Astrocyte (in vitro differentiated cells and primary cell): ENCODE results near the gene ME1. TPM values are rescaled to one million over a fixed set of nuclear protein-coding genes. Genes with fewer than 3 reads are reported as not detected.

Experiments used
- DNase-seq: peaks from one replicate; pipeline ENCODE4 v3.0.0-alpha.2; 2010; ENCODE audit warnings: low read depth
- FAIRE-seq: peaks from 2 replicates; lab custom pipeline; 2011; peaks lifted over from hg19 to GRCh38; lab: Jason Lieb, UNC
- H2AFZ ChIP-seq: 2 replicates; pipeline ENCODE4 v1.6.0; 2012; ENCODE audit warnings: low read depth, low read length, inconsistent platforms
- H3K27ac ChIP-seq: 2 replicates; pipeline ENCODE4 v1.5.1; 2011; ENCODE audit warnings: low read depth, low read length, inconsistent platforms
- H3K27me3 ChIP-seq: 2 replicates; pipeline ENCODE4 v1.6.0; 2011; ENCODE audit warnings: low read length, inconsistent platforms; ENCODE audit not compliant: insufficient read depth
- H3K36me3 ChIP-seq: 2 replicates; pipeline ENCODE4 v1.5.1; 2011; ENCODE audit warnings: low read length, inconsistent platforms; ENCODE audit not compliant: insufficient read depth
- H3K4me1 ChIP-seq: 2 replicates; pipeline ENCODE4 v1.5.1; 2011; ENCODE audit warnings: low read length, inconsistent platforms; ENCODE audit not compliant: insufficient read depth
- H3K4me2 ChIP-seq: 2 replicates; pipeline ENCODE4 v1.6.0; 2012; ENCODE audit warnings: low read length, inconsistent platforms
- H3K4me3 ChIP-seq: 2 replicates; pipeline ENCODE4 v1.5.1; 2011; ENCODE audit warnings: low read depth, mild to moderate bottlenecking, low read length, inconsistent platforms; ENCODE audit not compliant: insufficient read depth
- H3K79me2 ChIP-seq: 2 replicates; pipeline ENCODE4 v1.6.0; 2012; ENCODE audit warnings: mild to moderate bottlenecking, low read length, inconsistent platforms; ENCODE audit not compliant: insufficient read depth
- H3K9ac ChIP-seq: 2 replicates; pipeline ENCODE4 v1.6.0; 2012; ENCODE audit warnings: mild to moderate bottlenecking, low read length, inconsistent platforms
- H3K9me3 ChIP-seq: 2 replicates; pipeline ENCODE4 v1.5.1; 2012; ENCODE audit warnings: low read depth, mild to moderate bottlenecking, low read length, inconsistent platforms; ENCODE audit not compliant: insufficient read depth
- H4K20me1 ChIP-seq: 2 replicates; pipeline ENCODE4 v1.6.0; 2012; ENCODE audit warnings: low read length, inconsistent platforms; ENCODE audit not compliant: insufficient read depth
- H3K27ac Mint-ChIP-seq: one replicate; pipeline ENCODE4 v1.8.0; 2021; ENCODE audit warnings: mild to moderate bottlenecking, mixed read lengths; ENCODE audit not compliant: unreplicated experiment
- H3K27me3 Mint-ChIP-seq: one replicate; pipeline ENCODE4 v1.8.0; 2021; ENCODE audit warnings: low read depth, mixed read lengths; ENCODE audit not compliant: unreplicated experiment
- H3K36me3 Mint-ChIP-seq: one replicate; pipeline ENCODE4 v1.8.0; 2021; ENCODE audit warnings: low read depth, mixed read lengths; ENCODE audit not compliant: unreplicated experiment
- H3K4me1 Mint-ChIP-seq: one replicate; pipeline ENCODE4 v1.8.0; 2021; ENCODE audit warnings: low read depth, mixed read lengths; ENCODE audit not compliant: unreplicated experiment
- H3K4me3 Mint-ChIP-seq: one replicate; pipeline ENCODE4 v1.8.0; 2021; ENCODE audit warnings: mild to moderate bottlenecking, moderate library complexity, mixed read lengths; ENCODE audit not compliant: unreplicated experiment
- H3K9me3 Mint-ChIP-seq: one replicate; pipeline ENCODE4 v1.8.0; 2021; ENCODE audit warnings: mild to moderate bottlenecking, mixed read lengths; ENCODE audit not compliant: unreplicated experiment
- EZH2 ChIP-seq: IDR thresholded peaks from 2 replicates; pipeline ENCODE4 v1.6.1; 2012; ENCODE audit warnings: mild to moderate bottlenecking, low read length, inconsistent platforms; ENCODE audit not compliant: insufficient read depth
- total RNA-seq: library from RNA; stranded (reverse); gene quantifications from 2 replicates; pipeline ENCODE4 v1.2.1, GENCODE V29; 2021
- TF ChIP-seq, protein P1 (sequence below): IDR thresholded peaks from 2 replicates; pipeline ENCODE4 v1.5.1; 2011; ENCODE audit warnings: low read depth, mild to moderate bottlenecking, inconsistent platforms, low read length, moderate library complexity; ENCODE audit not compliant: insufficient read depth

ME1 gene
- total RNA-seq, 1 donor from 2014 or later, result 38.5 TPM

DNA sequence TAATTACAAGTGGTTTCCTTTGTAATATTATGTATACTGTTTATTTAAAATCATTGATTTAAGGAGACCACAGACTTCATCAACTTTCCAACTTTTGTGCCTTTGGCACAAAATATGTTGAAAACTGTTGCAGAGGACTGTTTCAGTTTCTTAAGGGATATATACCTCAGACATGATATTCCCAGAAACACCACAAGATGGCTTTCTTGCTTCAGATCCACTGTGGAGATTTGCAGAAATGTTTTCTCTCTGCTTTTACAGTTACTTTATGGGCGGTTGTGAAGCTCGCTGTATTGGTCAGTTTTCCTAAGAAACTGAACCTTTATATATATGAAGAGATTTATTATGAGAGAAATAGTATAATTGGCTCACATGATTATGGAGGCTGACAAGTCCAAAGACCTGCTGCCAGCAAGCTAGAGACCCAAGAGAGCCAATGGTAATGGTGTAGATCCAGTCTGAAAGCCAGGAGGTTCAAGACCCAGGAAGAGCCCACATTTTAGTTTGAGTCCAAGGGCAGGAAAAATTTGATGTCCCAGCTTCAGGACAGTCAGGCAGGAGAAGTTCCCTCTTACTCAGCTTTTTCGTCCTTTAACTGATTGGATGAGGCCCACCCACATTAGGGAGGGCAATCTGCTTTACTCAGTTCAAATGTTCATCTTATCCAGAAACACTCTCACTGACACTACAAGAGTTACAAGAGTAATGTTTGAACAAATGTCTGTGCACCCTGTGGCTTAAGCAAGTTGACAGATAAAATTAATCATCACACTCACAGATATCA lies 12.8 kb downstream of the ME1 start:
- DNase-seq (peak; percentile 31), FAIRE-seq (no peak)
- Histone ChIP-seq H3K36me3 (no peaks in the 10 kb centered on the region), H3K4me2 (no peak overlapping the region), H3K4me3 (no peak overlapping the region), H3K9me3 (no peaks in the 10 kb centered on the region), H3K79me2 (no peaks in the 10 kb centered on the region), H2AFZ (no peak overlapping the region), H3K27me3 (no peaks in the 10 kb centered on the region), H3K4me1 (no peaks in the 10 kb centered on the region), H4K20me1 (peaks cover 4% of the 10 kb centered on the region), H3K27ac (no peak overlapping the region), H3K9ac (no peak overlapping the region)
- Mint-ChIP-seq H3K27me3 (no peaks in the 10 kb centered on the region), H3K36me3 (no peaks in the 10 kb centered on the region), H3K9me3 (no peaks in the 10 kb centered on the region), H3K27ac (no peak overlapping the region), H3K4me1 (no peaks in the 10 kb centered on the region), H3K4me3 (no peak overlapping the region)
- no peak for TF ChIP-seq EZH2
- TF ChIP-seq, protein P1, sequence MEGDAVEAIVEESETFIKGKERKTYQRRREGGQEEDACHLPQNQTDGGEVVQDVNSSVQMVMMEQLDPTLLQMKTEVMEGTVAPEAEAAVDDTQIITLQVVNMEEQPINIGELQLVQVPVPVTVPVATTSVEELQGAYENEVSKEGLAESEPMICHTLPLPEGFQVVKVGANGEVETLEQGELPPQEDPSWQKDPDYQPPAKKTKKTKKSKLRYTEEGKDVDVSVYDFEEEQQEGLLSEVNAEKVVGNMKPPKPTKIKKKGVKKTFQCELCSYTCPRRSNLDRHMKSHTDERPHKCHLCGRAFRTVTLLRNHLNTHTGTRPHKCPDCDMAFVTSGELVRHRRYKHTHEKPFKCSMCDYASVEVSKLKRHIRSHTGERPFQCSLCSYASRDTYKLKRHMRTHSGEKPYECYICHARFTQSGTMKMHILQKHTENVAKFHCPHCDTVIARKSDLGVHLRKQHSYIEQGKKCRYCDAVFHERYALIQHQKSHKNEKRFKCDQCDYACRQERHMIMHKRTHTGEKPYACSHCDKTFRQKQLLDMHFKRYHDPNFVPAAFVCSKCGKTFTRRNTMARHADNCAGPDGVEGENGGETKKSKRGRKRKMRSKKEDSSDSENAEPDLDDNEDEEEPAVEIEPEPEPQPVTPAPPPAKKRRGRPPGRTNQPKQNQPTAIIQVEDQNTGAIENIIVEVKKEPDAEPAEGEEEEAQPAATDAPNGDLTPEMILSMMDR, result peak; percentile 51

DNA sequence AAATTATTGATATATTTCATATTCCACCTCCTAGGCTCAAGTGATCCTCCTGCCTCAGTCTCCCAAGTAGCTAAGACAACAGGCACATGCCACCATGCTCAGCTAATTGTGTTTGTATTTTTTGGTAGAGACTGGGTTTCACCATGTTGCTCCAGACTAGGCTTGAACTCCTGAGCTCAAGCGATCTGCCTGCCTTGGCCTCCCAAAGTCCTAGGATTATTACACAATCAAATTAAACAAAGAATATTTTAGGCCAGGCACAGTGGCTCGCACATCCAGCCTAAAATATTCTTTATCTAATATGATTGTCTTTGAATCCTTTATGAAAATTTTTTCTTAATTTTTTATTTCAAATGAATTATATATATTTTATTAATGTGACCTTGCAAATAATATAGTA lies 17.8 kb downstream of the ME1 start:
- Histone ChIP-seq H3K4me1 (no peaks in the 10 kb centered on the region), H4K20me1 (no peaks in the 10 kb centered on the region), H3K4me2 (no peak overlapping the region), H3K9ac (no peak overlapping the region), H3K27me3 (no peaks in the 10 kb centered on the region), H3K79me2 (no peaks in the 10 kb centered on the region), H3K27ac (no peak overlapping the region), H3K9me3 (no peaks in the 10 kb centered on the region), H2AFZ (no peak overlapping the region), H3K4me3 (no peak overlapping the region), H3K36me3 (no peaks in the 10 kb centered on the region)
- H3K36me3 Mint-ChIP-seq, result peaks cover 8% of the 10 kb centered on the region
- no peak for DNase-seq
- no peak for TF ChIP-seq EZH2
- TF ChIP-seq, protein P1, result no peak
- peaks cover 3% of the 10 kb centered on the region for H3K9me3 Mint-ChIP-seq
- H3K27ac Mint-ChIP-seq, result no peak overlapping the region
- FAIRE-seq, result no peak
- H3K27me3 Mint-ChIP-seq, result no peaks in the 10 kb centered on the region
- no peaks in the 10 kb centered on the region for H3K4me1 Mint-ChIP-seq
- H3K4me3 Mint-ChIP-seq, result no peak overlapping the region

DNA sequence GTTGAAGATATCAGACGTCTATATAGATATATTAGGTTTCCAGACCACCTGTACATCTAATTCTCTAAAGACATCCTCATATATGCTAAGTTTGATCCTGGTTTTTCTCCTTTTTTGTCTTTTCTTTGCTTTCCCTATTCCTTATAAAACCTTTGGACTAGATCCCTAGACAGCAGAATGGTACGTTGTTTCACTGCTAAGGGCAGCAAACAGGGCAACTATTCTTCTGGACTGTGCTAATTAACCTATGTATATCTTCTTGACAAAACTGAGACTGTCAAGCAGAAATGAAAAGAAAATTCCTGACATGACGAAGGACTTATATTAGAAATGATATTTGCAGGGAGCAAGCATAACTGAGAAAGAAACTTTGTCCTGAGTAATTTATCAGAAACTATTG lies 19.1 kb downstream of the ME1 start:
- no peaks in the 10 kb centered on the region for H3K36me3 ChIP-seq
- no peak for DNase-seq
- no peaks in the 10 kb centered on the region for H3K79me2 ChIP-seq
- Mint-ChIP-seq H3K9me3 (peaks cover 3% of the 10 kb centered on the region), H3K4me1 (no peaks in the 10 kb centered on the region), H3K36me3 (peaks cover 8% of the 10 kb centered on the region), H3K27ac (no peak overlapping the region), H3K4me3 (no peak overlapping the region), H3K27me3 (no peaks in the 10 kb centered on the region)
- no peaks in the 10 kb centered on the region for H3K27me3 ChIP-seq
- no peak overlapping the region for H3K4me2 ChIP-seq
- H3K27ac ChIP-seq, result no peak overlapping the region
- no peak overlapping the region for H2AFZ ChIP-seq
- H3K4me1 ChIP-seq, result no peaks in the 10 kb centered on the region
- FAIRE-seq, result no peak
- TF ChIP-seq, protein P1, result no peak
- no peak for TF ChIP-seq EZH2
- H3K9ac ChIP-seq, result no peak overlapping the region
- no peak overlapping the region for H3K4me3 ChIP-seq
- no peaks in the 10 kb centered on the region for H4K20me1 ChIP-seq
- H3K9me3 ChIP-seq, result no peaks in the 10 kb centered on the region
